Uterus (tissue), 2 donors: Measurements from ENCODE around the gene DEPDC5.

ENCODE experiments used
- POLR2A ChIP-seq, 2 donors: fragments of 450-650 bp; IDR thresholded peaks; one replicate each; pipeline ENCODE4 v1.6.1; 2016; ENCODE audit warnings: antibody characterized with exemption in 2 of 2, mild to moderate bottlenecking in 1 of 2, moderate library complexity in 1 of 2
- TF ChIP-seq, protein P1 (sequence below), 4 experiments: fragments of 200-600 bp in 2 of 4; fragments of 450-650 bp in 2 of 4; sonication (generic) in 2 of 4; IDR thresholded peaks; one replicate each; pipeline ENCODE4 v1.5.1; 2016 to 2019; ENCODE audit warnings: antibody characterized with exemption in 4 of 4, mild to moderate bottlenecking in 2 of 4, moderate library complexity in 1 of 4

DNA sequence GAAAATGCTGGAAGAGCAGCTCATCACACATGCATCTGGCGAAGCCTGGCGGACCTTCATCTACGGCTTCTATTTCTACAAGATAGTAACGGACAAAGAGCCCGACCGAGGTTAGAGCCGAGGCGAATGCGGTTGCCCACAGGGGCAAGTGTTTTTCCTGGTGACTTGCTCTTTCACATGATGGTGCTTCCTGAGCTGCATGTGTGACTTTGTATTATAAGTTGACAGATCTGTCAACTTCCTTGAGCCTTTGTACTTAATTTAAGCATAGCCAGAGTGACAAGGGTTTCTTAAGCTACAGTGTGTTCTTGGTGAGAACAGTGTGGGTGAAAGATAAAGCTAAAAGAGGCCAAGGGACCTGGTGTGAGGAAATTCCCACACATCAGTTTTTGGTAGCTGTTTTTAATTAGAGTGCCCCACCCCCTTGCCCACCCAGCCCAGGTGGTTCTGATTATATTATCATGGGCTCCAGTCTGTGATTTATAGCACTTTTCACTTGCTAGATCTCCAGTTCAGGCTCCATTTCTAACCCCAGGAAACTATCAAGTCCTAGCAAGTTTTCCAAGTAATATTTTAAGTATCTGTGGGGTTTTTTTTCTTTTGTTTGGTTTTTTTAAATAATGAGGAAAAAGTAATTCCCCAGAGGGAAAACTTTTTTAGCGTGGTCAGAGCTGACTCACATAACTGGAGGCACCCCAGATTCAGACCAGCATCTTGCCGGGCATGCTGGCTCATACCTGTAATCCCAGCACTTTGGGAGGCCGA is 122.5 kb downstream of the DEPDC5 start:
- TF ChIP-seq, protein P1, sequence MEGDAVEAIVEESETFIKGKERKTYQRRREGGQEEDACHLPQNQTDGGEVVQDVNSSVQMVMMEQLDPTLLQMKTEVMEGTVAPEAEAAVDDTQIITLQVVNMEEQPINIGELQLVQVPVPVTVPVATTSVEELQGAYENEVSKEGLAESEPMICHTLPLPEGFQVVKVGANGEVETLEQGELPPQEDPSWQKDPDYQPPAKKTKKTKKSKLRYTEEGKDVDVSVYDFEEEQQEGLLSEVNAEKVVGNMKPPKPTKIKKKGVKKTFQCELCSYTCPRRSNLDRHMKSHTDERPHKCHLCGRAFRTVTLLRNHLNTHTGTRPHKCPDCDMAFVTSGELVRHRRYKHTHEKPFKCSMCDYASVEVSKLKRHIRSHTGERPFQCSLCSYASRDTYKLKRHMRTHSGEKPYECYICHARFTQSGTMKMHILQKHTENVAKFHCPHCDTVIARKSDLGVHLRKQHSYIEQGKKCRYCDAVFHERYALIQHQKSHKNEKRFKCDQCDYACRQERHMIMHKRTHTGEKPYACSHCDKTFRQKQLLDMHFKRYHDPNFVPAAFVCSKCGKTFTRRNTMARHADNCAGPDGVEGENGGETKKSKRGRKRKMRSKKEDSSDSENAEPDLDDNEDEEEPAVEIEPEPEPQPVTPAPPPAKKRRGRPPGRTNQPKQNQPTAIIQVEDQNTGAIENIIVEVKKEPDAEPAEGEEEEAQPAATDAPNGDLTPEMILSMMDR (IDR thresholded peaks at IDR 0.05): no peak
- TF ChIP-seq POLR2A (IDR thresholded peaks at IDR 0.05): no peak
